Stimulated activated CD8-positive, alpha-beta memory T cell treated with anti-CD3 and anti-CD28 coated beads, Interleukin-7, amount 100 ng/mL, for 24 hours (primary cell): ENCODE data around the gene EPHA10.

Experiments used
- DNase-seq: peaks from one replicate; pipeline ENCODE4 v3.0.0-alpha.2; 2020; ENCODE audit warnings: low read depth

The EPHA10 gene

GRCh38 chr1:37676281-37677142 is 88.4 kb downstream of the EPHA10 start:
- DNase-seq: no peak

- DNase-seq: no peak
These were observed 91.0 kb downstream of the EPHA10 start for GRCh38 chr1:37673920-37674319.

- no peak for DNase-seq
These were observed 92.6 kb downstream of the EPHA10 start for GRCh38 chr1:37672136-37672870.

- DNase-seq: no peak
These were observed 93.7 kb downstream of the EPHA10 start for GRCh38 chr1:37671261-37671660.

GRCh38 chr1:37670133-37670532 is 94.8 kb downstream of the EPHA10 start:
- no peak for DNase-seq

GRCh38 chr1:37667023-37667671 is 97.8 kb downstream of the EPHA10 start:
- no peak for DNase-seq

GRCh38 chr1:37666241-37666867 is 98.6 kb downstream of the EPHA10 start:
- no peak for DNase-seq
